GM19025 (cell line): ENCODE results near the gene RBCK1.
A peak's percentile ranks its signal among the peaks of the same experiment; 100 is the strongest.
"Not testable (repeated sequence)": the region's sequence is repeated elsewhere in the genome, so short reads cannot be mapped to it uniquely, and the experiment has no call there.

Experiments
- ATAC-seq: cut with Tn5 transposase; IDR thresholded peaks from one replicate; pipeline ENCODE4 v1.9.1; 2021; ENCODE audit warnings: mild to moderate bottlenecking, low read depth, moderate library complexity; ENCODE audit not compliant: unreplicated experiment

RBCK1 gene

DNA sequence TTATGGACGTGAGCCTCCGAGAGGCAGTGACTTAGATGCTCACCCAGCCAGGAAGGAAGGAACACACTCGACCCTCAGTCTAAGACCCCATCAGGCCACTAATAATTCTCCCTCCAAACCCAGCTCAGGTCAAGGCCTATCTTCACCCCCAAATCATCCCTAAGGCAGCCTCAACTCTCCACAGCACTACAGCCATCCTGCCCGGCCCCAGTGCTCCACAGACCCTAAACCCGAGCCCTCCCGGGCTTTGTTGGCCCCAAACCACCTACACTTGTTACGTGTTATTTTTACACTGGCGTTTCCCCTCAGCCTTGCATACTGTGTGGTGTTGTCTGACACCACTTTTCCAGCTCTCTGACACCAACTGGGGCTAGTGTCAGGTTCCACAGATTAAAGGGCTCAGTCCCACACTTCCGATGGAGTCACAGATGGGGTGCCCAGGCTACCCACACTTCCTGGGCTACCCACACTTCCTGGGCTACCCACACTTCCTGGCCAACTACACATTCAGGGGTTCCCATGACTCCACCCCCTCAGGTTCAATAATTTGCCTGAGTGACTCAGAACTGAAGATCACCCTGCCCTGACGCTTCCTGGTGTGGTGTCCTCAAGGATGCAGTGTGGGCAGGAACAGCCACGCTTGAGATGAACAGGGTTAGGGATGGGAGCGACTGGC is 25.3 kb downstream of the RBCK1 start:
- ATAC-seq, result peak; percentile 86

- no peak for ATAC-seq
Measured at GRCh38 chr20:434221-434620, 26.1 kb downstream of the RBCK1 start.

DNA sequence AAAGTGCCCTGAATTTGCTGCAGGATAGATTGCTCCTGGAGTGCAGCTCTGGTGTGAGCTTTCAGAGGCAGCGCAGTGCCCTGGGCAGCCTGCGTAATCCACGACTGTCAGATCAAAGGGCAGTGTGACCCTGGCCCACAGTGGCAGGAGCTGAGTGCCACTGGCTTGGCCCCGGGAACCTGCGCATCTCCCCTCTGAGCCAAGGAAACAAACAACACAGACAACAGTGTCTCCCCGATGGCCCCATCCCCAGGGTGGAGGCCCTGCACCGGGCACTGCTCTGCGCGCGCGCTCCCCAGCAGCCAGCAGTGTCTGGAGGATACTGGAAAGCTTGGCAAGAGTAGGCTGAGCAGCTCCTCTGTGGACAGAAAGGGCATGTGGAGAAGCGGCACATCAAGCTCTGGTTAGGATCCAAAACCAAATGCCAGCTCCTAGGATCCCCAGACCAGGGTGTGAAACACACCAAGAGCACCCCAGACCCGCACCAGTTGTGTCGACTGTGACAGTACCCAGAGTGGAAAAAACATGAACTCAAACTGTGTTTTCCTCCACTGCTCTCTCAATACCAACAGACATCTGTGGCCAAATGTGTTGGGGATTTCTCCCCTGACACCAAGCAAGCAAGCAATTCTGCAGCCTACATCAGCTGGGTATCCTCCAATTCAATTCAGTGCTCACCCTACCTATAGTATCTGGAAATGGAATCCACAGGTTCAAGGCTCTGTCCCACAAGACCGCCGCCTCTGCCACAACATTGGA is 26.7 kb downstream of the RBCK1 start:
- ATAC-seq, result no peak

DNA sequence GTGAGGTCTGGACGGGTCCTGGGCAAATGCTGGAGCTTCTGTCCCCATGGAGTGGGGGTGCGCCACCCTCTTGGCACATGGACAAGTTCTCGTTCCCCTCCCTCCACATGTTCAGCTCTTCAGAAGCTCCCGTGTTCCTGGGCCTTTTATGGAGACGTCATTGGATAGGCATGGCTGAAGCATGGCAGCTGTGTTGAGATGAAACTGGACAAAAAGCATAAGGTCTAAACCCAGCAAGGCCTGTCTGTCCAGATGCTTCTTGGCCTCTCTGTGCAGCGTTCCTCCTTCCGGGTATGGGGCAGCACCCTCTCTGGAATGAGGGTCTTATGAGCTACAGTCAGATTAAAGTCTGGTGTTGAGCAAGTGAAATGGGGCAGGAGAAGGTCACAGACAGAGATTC is 27.5 kb downstream of the RBCK1 start:
- ATAC-seq, result no peak

DNA sequence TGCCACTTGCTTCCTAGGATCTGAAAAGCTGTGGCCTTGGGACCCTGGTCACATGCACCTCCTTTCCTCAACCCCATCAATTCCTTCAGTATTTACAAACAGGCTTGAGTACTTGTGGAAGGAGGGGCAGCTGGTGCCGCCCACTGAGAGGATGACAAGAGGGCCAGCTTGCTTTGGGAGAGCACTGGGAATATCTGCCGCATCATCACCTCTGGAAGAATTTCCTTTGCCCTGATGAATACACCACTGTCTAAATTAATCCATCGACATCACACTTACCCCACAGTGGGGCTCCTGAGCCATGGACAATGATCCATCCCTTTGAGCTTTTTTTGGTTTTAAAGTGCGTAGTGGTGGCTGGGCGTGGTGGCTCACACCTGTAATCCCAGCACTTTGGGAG is 28.4 kb downstream of the RBCK1 start:
- no peak for ATAC-seq

DNA sequence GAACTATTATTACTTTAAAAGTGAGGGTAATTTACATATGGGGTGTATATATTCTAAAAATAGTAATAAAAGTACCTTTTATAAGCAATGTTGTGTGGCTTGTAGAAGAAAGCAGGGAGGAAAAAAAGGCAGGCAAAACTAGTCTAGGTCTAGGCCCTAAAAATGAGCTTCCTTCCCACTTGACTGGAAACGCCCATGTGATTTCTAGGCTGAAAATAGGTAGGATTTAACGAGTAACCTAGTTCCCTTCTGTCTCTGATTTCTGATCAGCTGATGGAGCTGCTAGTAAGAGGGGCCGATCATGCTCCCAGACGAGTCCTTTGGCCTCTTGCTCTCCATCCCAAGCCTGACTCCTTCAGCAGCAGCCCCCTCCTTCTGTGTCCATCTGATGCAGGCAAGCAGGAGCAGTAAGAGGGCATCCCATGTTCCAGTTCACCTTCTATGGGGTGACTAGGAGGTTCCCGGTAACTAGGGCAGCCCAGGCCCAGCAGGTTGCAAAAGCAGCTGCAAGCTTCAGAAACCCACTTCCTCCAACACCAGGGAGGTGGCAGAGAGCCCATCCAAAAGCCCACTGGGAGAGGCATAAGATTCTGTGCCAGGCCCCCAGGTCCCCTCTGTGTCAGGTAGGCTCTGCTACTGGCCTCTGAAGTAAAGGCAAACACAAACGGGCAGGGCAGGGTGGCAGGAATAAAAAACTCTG is 29.8 kb downstream of the RBCK1 start:
- no peak for ATAC-seq

- no peak for ATAC-seq
Measured at GRCh38 chr20:438571-439469, 30.7 kb downstream of the RBCK1 start.

DNA sequence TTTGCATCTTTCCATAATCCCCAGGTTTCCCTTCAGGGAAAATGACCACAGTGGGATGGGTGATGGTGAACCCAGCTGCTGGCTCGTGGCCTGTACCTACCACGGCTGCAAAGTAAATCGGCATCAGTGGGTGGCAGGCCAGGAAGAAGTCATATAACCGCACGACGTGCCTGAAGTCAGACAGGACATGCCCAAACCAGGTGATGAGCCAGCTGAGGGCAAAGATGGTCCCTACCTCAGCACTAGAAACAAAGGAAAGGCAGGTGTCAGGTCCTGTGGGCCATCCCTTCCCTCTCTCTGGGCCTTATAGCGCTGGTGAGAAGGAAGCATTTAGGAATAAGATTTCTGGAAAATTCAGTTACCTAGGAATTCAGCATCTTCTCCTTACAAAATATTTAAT is 32.0 kb downstream of the RBCK1 start:
- ATAC-seq, result no peak

- ATAC-seq, result no peak
Measured at GRCh38 chr20:440636-441035, 32.5 kb downstream of the RBCK1 start.

DNA sequence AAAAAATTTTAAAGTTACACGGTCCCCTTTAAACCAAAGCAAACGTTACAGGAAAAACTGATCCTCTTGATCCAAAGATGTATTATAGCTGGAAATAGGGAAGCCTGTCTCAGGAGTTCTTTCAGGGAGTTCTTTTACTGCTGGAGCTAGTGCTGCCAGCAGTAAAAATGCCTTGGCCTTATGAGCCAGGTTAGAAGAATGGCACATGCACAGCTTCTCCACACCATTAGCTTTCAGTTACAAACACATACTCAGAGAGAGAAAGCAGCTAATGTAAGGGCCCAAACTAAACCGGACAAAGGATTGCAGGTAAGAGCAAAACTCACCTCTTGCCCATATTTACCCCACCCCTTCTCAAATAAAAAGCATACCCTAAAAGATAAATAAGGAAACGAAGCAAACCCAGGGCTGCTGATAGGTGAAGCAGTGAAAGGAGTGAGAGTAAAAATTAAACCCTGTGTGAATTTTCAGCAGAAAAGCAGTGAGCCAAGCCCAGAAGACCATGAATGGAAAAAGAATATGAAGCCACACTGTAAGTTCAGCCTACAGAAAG is 35.2 kb downstream of the RBCK1 start:
- ATAC-seq, result no peak

DNA sequence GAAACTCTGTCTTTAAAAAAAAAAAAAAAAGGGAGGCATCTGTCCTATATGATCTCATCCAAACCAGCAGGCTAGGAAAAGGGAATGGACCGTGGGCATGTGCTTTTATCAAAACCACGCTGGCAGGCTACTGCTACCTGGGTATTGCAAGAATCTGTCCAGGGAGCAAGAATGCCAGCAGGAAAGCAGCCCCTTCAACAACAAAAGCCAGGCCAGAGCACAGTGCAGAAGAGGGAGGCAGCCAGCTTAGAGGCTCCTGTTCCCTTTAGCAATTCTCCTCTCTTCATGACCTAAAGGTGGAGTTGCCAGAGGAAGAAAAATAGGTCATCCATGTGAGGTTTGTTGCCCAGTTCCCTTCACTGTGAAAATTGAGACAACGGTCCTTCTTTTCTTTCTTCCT is 36.0 kb downstream of the RBCK1 start:
- no peak for ATAC-seq

DNA sequence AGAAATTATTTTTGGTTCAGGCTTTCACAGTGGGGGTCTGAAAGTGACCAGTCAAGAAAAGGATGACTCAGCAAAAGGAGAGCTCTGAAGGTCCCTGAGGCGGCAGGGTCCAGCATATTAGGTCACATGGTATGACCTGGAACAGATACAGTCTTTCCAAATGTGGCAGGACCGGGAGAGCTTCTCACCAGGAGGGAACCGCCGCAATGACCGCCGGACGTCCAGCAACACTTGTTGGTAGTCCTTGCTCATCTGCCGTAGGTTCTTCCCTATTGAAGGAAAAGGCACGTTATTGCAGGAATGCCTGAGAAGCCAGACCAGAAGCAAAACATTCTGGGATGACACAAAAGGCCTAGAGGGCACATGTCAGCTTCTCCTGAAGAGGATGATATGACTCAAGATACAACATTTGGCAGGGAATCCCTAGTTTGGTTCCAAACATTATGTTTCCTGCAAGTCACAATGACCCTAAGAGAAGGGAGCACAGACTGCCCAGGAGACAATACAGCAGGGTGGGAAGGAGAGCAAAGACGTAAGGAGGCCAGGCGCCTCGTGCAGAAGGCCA is 36.8 kb downstream of the RBCK1 start:
- no peak for ATAC-seq

- no peak for ATAC-seq
Measured at GRCh38 chr20:445514-446336, 37.6 kb downstream of the RBCK1 start.

GRCh38 chr20:452021-452420 is 43.9 kb downstream of the RBCK1 start:
- ATAC-seq, result not testable (repeated sequence)

GRCh38 chr20:454951-455350 is 46.9 kb downstream of the RBCK1 start:
- ATAC-seq, result no peak

GRCh38 chr20:458776-459175 is 50.7 kb downstream of the RBCK1 start:
- ATAC-seq, result no peak

- no peak for ATAC-seq
Measured at GRCh38 chr20:460180-460579, 52.1 kb downstream of the RBCK1 start.

GRCh38 chr20:460707-461106 is 52.6 kb downstream of the RBCK1 start:
- ATAC-seq, result no peak
